Neural crest cell (in vitro differentiated cells): Measurements from ENCODE around the gene FAM222B. TPM values are rescaled to one million over a fixed set of nuclear protein-coding genes. Genes with fewer than 3 reads are reported as not detected.

Source experiments
- DNase-seq: peaks from one replicate; pipeline ENCODE4 v3.0.0; 2021; ENCODE audit warnings: low read depth, mixed read lengths, low spot score
- H3K27ac Mint-ChIP-seq: one replicate; pipeline ENCODE4 v1.8.0; 2021; ENCODE audit warnings: mild to moderate bottlenecking, mixed read lengths; ENCODE audit not compliant: unreplicated experiment
- H3K27me3 Mint-ChIP-seq: 2 replicates; pipeline ENCODE4 v1.8.0; 2021; ENCODE audit warnings: low read depth, mild to moderate bottlenecking, mixed read lengths
- H3K36me3 Mint-ChIP-seq: 2 replicates; pipeline ENCODE4 v1.8.0; 2021; ENCODE audit warnings: low read depth, mild to moderate bottlenecking, mixed read lengths
- H3K4me1 Mint-ChIP-seq: 2 replicates; pipeline ENCODE4 v1.8.0; 2021; ENCODE audit warnings: mixed read lengths
- H3K4me3 Mint-ChIP-seq: one replicate; pipeline ENCODE4 v1.8.0; 2021; ENCODE audit warnings: mild to moderate bottlenecking, mixed read lengths
- H3K9me3 Mint-ChIP-seq: 2 replicates; pipeline ENCODE4 v1.8.0; 2021; ENCODE audit warnings: mixed read lengths
- total RNA-seq: library from RNA; stranded (reverse); gene quantifications from 2 replicates; pipeline ENCODE4 v1.2.1, GENCODE V29; 2021
- TF ChIP-seq, protein P1 (sequence below): fragments of 200-600 bp; sonication (generic); conservative IDR thresholded peaks from 2 replicates; pipeline ENCODE4 v1.5.0; 2021; ENCODE audit warnings: antibody characterized with exemption, mild to moderate bottlenecking

The FAM222B gene
- total RNA-seq, 1 donor from 2014 or later: 29.6 TPM

DNA sequence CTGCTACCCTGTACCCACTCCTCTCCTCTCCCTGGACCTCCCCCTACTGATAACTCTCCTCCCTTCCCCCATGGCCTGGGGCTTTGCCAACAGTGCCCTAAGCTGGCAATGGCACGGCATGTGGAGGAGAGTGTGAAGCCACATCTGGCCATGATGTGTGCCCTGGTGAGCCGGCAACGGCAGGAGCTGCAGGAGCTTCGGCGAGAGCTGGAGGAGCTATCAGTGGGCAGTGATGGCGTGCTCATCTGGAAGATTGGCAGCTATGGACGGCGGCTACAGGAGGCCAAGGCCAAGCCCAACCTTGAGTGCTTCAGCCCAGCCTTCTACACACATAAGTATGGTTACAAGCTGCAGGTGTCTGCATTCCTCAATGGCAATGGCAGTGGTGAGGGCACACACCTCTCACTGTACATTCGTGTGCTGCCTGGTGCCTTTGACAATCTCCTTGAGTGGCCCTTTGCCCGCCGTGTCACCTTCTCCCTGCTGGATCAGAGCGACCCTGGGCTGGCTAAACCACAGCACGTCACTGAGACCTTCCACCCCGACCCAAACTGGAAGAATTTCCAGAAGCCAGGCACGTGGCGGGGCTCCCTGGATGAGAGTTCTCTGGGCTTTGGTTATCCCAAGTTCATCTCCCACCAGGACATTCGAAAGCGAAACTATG, 93.6 kb downstream of the FAM222B start:
- Mint-ChIP-seq H3K4me1 (peaks cover 40% of the 10 kb centered on the region), H3K9me3 (no peaks in the 10 kb centered on the region), H3K36me3 (peaks cover 16% of the 10 kb centered on the region), H3K27ac (no peak overlapping the region), H3K27me3 (peaks cover 9% of the 10 kb centered on the region), H3K4me3 (peak overlapping the region; percentile 67)
- DNase-seq: no peak
- TF ChIP-seq, protein P1, sequence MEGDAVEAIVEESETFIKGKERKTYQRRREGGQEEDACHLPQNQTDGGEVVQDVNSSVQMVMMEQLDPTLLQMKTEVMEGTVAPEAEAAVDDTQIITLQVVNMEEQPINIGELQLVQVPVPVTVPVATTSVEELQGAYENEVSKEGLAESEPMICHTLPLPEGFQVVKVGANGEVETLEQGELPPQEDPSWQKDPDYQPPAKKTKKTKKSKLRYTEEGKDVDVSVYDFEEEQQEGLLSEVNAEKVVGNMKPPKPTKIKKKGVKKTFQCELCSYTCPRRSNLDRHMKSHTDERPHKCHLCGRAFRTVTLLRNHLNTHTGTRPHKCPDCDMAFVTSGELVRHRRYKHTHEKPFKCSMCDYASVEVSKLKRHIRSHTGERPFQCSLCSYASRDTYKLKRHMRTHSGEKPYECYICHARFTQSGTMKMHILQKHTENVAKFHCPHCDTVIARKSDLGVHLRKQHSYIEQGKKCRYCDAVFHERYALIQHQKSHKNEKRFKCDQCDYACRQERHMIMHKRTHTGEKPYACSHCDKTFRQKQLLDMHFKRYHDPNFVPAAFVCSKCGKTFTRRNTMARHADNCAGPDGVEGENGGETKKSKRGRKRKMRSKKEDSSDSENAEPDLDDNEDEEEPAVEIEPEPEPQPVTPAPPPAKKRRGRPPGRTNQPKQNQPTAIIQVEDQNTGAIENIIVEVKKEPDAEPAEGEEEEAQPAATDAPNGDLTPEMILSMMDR: no peak

DNA sequence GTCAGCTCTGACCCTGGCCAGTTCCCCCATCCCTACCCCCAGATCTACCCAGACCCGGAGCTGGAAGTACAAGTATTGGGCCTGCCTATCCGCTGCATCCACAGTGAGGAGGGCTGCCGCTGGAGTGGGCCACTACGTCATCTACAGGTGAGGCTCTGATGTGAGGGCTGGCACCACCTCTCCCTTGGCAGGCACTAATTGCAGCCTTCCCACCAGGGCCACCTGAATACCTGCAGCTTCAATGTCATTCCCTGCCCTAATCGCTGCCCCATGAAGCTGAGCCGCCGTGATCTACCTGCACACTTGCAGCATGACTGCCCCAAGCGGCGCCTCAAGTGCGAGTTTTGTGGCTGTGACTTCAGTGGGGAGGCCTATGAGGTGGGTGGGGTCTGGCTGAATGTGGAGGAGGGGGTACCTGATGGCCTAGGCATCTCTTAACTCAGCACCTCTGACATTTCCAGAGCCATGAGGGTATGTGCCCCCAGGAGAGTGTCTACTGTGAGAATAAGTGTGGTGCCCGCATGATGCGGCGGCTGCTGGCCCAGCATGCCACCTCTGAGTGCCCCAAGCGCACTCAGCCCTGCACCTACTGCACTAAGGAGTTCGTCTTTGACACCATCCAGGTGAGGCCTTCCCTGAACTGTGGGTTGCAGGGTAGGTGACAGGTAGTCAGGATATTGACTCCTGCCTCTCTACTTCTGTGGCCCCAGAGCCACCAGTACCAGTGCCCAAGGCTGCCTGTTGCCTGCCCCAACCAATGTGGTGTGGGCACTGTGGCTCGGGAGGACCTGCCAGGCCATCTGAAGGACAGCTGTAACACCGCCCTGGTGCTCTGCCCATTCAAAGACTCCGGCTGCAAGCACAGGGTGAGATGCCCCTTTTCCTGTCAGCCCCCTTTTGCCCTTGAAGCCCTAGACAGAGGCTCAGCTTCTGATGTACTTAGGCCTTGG, 94.5 kb downstream of the FAM222B start:
- H3K9me3 Mint-ChIP-seq: no peaks in the 10 kb centered on the region
- H3K27ac Mint-ChIP-seq: no peak overlapping the region
- H3K4me1 Mint-ChIP-seq: peaks cover 43% of the 10 kb centered on the region
- peaks cover 10% of the 10 kb centered on the region for H3K27me3 Mint-ChIP-seq
- H3K36me3 Mint-ChIP-seq: peaks cover 16% of the 10 kb centered on the region
- no peak for DNase-seq
- TF ChIP-seq, protein P1: no peak
- peak overlapping the region; percentile 67 for H3K4me3 Mint-ChIP-seq

- H3K4me1 Mint-ChIP-seq: peaks cover 43% of the 10 kb centered on the region
- peaks cover 12% of the 10 kb centered on the region for H3K27me3 Mint-ChIP-seq
- TF ChIP-seq, protein P1: no peak
- no peaks in the 10 kb centered on the region for H3K9me3 Mint-ChIP-seq
- H3K36me3 Mint-ChIP-seq: peaks cover 12% of the 10 kb centered on the region
- DNase-seq: no peak
- no peak overlapping the region for H3K27ac Mint-ChIP-seq
- H3K4me3 Mint-ChIP-seq: peak overlapping the region; percentile 99
These were observed 95.4 kb downstream of the FAM222B start for GRCh38 chr17:28747051-28747691.

- peaks cover 43% of the 10 kb centered on the region for H3K4me1 Mint-ChIP-seq
- no peaks in the 10 kb centered on the region for H3K9me3 Mint-ChIP-seq
- TF ChIP-seq, protein P1: no peak
- H3K4me3 Mint-ChIP-seq: peak overlapping the region; percentile 99
- no peak for DNase-seq
- peaks cover 12% of the 10 kb centered on the region for H3K27me3 Mint-ChIP-seq
- H3K27ac Mint-ChIP-seq: no peak overlapping the region
- H3K36me3 Mint-ChIP-seq: peaks cover 12% of the 10 kb centered on the region
These were observed 96.0 kb downstream of the FAM222B start for GRCh38 chr17:28746611-28747050.

GRCh38 chr17:28745786-28746411, 96.7 kb downstream of the FAM222B start:
- no peak for DNase-seq
- Mint-ChIP-seq H3K27ac (peak overlapping the region; percentile 62), H3K4me3 (peak overlapping the region; percentile 99), H3K27me3 (peaks cover 12% of the 10 kb centered on the region), H3K36me3 (peaks cover 12% of the 10 kb centered on the region), H3K4me1 (peaks cover 43% of the 10 kb centered on the region), H3K9me3 (no peaks in the 10 kb centered on the region)
- TF ChIP-seq, protein P1: no peak
